ENCODE results near the gene PTAR1.

The PTAR1 gene

DNA sequence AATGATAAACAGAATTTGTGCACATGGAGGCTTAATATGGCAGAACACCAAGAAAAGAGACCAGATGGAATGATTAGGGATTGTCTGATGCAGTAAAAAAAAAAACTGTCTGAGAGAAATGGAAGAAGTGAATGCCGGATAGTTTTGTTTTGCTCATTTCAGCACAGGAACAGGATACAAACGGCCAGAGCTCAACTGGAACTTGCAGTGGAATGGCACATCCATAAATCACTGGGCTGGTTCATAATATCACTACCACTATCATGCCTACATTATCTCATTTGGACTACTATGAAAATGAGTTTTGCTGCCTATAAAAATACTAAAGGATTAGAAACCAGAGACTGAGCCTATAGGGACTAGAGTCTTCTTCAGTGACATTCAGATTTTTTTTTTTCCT is 9.7 kb downstream of the PTAR1 start:
- no peak for DNase-seq (ENCODE audit: low read depth in 2 of 2)

DNA sequence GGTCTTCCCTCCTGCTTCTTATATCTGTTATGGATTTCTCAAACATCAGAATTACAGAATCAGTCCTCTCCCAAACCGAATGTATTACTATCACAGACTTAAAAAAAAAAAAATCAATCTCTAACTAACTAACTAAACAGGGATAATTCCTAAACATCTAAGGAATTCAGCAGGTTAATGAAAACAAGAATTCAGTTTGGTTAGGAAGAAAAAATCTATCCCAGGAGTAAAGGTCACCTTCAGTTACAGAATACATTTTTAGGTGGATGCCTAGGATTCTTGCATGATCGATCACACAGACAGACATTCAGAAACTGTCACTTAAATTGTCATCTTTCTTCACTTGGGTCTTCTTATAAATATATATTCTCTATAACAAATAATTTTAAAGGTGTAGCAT is 11.5 kb downstream of the PTAR1 start:
- DNase-seq (ENCODE audit: low read depth in 2 of 2) = no peak

GRCh38 chr9:69746859-69747560 is 12.8 kb downstream of the PTAR1 start:
- no peak for DNase-seq (ENCODE audit: low read depth in 2 of 2)

DNA sequence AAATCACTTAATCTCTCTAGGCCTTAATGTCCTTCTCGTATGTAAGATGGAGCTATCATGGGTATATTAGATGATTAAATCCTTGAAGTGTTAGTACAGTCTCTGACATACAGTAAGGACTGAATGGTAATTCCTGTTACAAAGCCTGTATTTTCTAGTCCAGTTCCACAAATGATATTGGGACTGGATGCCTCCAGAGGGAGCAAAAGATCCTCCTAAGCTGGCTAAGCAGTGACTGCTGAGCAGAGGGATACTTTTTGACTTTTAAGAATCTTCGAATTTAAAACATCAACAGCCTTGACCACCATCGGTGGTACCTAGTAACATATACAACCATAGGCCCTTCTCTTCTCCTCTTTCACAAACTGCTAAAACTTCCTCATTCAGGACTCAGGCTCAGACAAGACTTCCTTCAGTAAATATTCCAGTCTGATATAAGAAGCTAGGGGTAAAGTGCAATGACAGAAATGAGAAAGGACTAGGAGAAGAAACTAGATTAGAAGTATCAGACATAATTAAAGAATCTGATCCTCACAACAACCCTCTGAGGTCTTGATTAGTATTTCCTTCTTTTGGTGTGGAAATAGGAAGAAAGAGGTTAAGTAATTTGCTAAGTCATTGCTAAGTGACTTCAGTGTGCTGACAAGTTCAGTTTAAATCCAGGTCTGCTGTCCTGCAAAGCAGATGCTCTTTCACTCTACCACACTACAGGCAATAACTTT is 13.9 kb downstream of the PTAR1 start:
- no peak for DNase-seq (ENCODE audit: low read depth in 2 of 2)

DNA sequence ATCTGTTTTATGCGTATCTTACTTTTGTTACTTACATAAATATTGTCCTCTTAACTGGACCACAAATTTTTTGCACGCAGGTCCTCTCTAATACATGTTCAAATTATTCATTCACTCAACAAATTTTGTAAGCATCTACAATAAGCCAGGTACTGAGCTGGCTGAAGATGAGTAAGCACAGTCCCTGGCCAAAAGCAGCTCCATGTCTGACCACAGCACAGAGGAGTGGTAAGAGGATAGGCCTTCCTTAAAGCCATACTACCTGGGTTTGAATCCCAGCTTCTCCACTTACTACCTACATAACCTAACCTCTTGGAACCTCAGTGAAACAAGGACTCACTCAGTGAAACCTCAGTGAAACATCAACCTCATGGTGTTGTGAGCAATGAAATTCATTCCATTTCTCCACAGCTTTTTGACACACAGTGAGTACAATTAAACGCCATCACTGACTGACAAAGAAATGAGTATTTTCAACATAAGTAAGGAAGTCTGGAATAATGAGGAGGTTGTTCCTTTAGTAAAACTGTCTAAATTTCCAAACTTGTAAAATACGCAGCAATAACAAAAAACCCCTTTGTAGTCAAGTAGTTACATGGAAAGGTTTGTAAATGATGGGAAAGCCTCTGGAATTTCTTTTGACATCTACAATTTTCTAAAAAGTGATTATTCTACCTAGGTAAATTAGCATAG is 15.0 kb downstream of the PTAR1 start:
- DNase-seq (ENCODE audit: low read depth in 2 of 2) = no peak

GRCh38 chr9:69743930-69744329 is 15.9 kb downstream of the PTAR1 start:
- no peak for DNase-seq (ENCODE audit: low read depth in 2 of 2)

GRCh38 chr9:69740872-69741505 is 18.8 kb downstream of the PTAR1 start:
- DNase-seq (ENCODE audit: low read depth in 2 of 2) = no peak

DNA sequence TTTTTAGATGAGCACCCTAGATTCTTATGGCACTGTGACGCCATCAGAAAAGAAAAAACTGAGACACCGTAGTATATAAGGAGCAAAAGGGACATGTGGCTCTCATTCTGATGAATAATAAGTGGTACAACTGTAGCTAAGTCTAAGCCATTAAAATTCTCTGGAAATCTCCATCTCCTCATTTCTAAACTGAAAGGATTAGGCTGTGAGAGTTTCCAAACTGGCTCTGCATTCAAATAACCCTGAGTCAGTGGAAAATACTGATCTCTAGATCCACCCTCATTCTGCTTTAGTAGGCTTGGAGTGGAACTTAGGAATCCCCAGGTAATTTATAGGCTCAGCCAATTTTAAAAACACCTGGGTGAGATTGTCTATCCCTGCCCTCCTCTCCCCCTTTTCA is 28.5 kb downstream of the PTAR1 start:
- DNase-seq (ENCODE audit: low read depth in 2 of 2) = no peak

DNA sequence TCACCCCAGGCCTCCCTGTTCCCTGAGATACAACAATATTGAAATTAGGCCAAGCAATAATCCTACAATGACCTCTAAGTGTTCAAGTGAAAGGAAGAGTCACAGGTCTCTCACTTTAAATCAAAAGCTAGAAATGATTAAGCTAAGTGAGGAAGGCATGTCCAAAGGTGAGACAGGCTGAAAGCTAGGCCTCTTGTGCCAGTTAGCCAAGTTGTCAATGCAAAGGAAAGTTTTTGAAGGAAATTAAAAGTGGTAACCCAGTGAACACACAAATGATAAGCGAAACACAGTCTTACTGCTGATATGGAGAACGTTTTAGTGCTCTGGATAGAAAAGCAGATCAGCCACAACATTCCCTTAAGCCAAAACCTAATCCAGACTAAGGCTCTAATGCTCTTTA is 39.8 kb downstream of the PTAR1 start:
- no peak for DNase-seq (ENCODE audit: low read depth in 2 of 2)

GRCh38 chr9:69719367-69719766 is 40.4 kb downstream of the PTAR1 start:
- DNase-seq (ENCODE audit: low read depth in 2 of 2) = no peak

DNA sequence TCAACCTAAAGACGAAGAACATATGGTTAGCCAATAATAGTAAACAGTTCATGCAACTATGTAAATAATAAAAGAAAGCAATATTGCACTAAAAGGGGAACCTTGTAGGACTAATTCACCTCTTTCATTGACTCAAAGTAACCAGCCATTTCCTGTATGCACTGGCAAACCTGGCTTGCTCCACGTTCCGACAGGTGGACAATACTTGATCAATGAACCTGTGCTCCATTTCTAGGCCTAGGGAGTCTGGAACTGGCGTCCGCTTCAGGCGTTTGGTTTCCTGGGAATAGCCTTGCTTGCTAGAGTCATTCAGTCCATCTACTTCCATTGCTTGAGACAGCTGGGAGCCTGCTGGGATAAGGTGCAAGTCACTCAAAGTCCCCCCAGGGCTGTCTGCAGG is 41.6 kb downstream of the PTAR1 start:
- DNase-seq (ENCODE audit: low read depth in 2 of 2) = no peak

DNA sequence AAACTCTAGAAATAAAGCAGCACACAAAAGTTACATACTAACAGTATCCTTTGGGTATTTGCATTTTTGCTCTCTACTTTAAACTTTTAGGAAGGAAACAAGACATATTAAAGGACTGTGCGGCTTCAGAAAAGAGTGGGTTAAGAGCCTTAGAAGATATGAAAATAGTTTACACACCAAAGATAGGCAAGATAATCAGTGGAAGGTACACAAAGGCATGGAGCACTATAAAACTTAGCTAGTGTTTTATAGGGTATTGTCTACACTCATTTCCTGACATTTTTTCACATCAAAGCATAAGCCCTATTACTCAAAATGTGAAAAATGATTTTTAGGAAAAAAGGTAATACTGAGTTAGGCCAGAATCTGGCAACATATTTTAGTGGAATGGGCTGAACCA is 44.0 kb downstream of the PTAR1 start:
- no peak for DNase-seq (ENCODE audit: low read depth in 2 of 2)

DNA sequence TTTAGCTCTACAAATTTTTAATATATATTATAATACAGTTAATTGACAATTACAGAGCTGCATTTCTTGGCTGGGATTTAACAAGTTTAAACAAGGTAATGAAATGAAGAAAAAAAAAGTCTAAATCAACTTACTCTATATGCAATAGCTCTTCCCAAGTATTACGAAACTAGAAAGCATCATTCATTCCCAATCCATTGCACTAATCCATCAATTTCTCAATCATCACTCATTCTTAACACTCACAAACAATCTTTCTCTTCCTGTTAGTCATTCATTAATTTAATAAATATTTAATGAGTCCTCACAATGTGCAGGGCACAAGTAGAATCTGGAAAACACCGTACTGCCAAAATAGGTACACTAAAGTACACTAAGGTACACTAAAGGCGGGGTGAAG is 44.7 kb downstream of the PTAR1 start:
- DNase-seq (ENCODE audit: low read depth in 2 of 2) = no peak

GRCh38 chr9:69697475-69697874 is 62.3 kb downstream of the PTAR1 start:
- DNase-seq (ENCODE audit: low read depth in 2 of 2) = no peak

DNA sequence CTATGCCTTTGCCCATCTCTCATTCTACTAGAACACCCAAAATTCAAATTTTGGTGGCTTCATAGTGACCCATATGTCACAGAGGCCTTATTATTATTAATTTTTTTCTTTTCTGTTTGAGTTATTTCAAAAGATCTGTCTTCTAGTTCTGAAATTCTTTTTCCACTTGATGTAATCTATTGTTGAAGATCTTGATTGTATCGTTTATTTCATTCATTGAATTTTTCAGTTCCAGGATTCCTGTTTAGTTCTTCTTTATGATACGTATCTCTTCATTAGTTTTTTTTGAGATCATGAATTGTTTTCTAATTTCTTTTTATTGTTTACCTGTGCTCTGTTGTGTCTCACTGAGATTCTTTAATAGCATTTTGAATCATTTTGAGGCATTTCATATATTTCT is 63.0 kb downstream of the PTAR1 start:
- DNase-seq (ENCODE audit: low read depth in 2 of 2) = no peak

DNA sequence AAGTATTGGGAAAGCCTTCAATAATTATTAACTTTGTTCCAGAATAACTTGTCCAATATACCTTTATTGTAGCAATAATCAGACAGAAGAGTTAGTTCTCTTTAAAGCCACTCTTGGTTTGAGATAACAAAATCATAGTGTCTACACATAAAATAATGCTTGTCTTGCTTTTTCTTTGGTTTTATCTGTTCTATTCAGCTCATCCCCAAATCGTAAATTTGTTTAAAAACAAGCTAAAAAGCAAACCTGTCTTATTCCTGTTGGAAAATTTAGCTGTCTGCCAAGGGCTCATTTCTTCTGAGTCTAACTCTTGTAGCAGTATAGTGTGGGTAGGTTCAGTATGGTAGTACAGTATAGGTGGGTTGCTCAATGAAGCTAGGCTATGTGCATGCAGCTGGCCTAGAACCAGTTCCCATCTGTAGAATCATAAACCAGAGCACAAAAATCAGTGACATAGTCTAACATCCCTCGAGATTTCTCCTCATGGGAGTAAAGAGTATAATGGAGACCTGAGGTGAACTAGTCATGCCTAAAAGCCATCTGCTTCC is 69.7 kb downstream of the PTAR1 start:
- no peak for DNase-seq (ENCODE audit: low read depth in 2 of 2)

GRCh38 chr9:69683927-69684326 is 75.9 kb downstream of the PTAR1 start:
- no peak for DNase-seq (ENCODE audit: low read depth in 2 of 2)

- no peak for DNase-seq (ENCODE audit: low read depth in 2 of 2)
Measured at GRCh38 chr9:69678843-69679538, 80.8 kb downstream of the PTAR1 start.

DNA sequence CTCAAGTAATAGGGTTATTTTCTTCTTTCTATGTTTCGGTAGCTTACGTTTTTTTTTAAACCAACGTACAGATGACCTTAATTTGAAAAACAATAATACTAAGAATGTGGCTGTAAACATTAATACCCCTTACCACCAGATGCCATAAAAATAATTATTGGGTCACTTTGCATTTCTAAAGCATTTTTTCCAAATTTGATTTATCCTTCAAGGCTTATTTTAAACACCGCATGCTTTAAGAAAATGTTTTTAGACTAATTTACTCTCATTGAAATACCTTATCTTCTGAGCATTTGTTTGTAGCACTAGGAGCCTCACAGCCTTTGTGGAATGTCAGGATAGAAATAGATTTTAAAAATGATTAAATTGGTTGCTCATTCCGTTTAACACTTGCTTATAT is 81.9 kb downstream of the PTAR1 start:
- DNase-seq (ENCODE audit: low read depth in 2 of 2) = no peak

DNA sequence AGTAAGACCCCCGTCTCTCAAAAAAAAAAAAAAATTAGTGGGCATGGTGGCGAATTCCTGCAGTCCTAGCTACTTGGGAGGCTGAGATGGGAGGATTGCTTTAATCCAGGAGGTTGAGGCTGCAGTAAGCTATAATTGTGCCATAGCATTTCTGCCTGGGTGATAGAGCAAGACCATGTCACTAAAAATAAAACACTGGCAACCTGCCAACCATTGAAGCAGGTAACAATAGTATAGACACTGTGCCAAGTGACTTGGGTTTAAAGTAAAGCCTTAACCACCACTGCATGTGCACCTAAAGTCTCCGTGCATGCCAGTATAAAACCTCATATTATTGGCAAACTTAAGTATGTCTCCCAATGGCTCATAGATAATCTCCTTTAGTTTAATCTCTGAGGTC is 84.2 kb downstream of the PTAR1 start:
- DNase-seq (ENCODE audit: low read depth in 2 of 2) = no peak

GRCh38 chr9:69674716-69675438 is 84.9 kb downstream of the PTAR1 start:
- no peak for DNase-seq (ENCODE audit: low read depth in 2 of 2)

Data from stimulated activated CD4-positive, alpha-beta T cell treated with anti-CD3 and anti-CD28 coated beads, Interleukin-4, amount 100 ng/mL, for 48 hours (primary cell).